Measurements from ENCODE around the gene NUDT17. TPM values are rescaled to one million over a fixed set of nuclear protein-coding genes. Genes with fewer than 3 reads are reported as not detected.

Gene NUDT17
- total RNA-seq, 1 donor from 2014 or later, result 3.3 TPM

GRCh38 chr1:145858901-145859490, 13.6 kb downstream of the NUDT17 start, which contains the start of gene PIAS3:
TSS of gene PIAS3 (minus strand) at chr1:145859081. CDS start at chr1:145858990, 91 bp downstream.
- FAIRE-seq (no peak), DNase-seq (ENCODE audit: low read depth) (peak; percentile 91)
- peaks cover 5% of the 10 kb centered on the region for H3K4me1 Mint-ChIP-seq (ENCODE audit: low read depth, unreplicated experiment)
- H3K27ac Mint-ChIP-seq (ENCODE audit: unreplicated experiment), result peak within 1 kb of the TSS; percentile 90
- H2AFZ ChIP-seq (ENCODE audit: low read depth, low read length), result peak within 1 kb of the TSS; percentile 92
- H3K4me3 ChIP-seq (ENCODE audit: insufficient read depth, low read depth, low read length), result peak within 1 kb of the TSS; percentile 96
- H3K36me3 Mint-ChIP-seq (ENCODE audit: low read depth, unreplicated experiment), result peaks cover 17% of the 10 kb centered on the region
- peaks cover 25% of the 10 kb centered on the region for H3K36me3 ChIP-seq (ENCODE audit: insufficient read depth, low read length)
- peaks cover 11% of the 10 kb centered on the region for H3K4me1 ChIP-seq (ENCODE audit: insufficient read depth, low read length)
- H3K27me3 Mint-ChIP-seq (ENCODE audit: low read depth, unreplicated experiment), result peaks cover 11% of the 10 kb centered on the region
- H4K20me1 ChIP-seq (ENCODE audit: insufficient read depth, low read length), result peaks cover 27% of the 10 kb centered on the region
- peak within 1 kb of the TSS; percentile 65 for H3K27ac ChIP-seq (ENCODE audit: low read depth, low read length)
- peak within 1 kb of the TSS; percentile 90 for H3K4me2 ChIP-seq (ENCODE audit: low read length)
- peaks cover 19% of the 10 kb centered on the region for H3K79me2 ChIP-seq (ENCODE audit: insufficient read depth, low read length)
- TF ChIP-seq EZH2 (IDR thresholded peaks at IDR 0.05; ENCODE audit: insufficient read depth, low read length), result no peak
- TF ChIP-seq, protein P1, sequence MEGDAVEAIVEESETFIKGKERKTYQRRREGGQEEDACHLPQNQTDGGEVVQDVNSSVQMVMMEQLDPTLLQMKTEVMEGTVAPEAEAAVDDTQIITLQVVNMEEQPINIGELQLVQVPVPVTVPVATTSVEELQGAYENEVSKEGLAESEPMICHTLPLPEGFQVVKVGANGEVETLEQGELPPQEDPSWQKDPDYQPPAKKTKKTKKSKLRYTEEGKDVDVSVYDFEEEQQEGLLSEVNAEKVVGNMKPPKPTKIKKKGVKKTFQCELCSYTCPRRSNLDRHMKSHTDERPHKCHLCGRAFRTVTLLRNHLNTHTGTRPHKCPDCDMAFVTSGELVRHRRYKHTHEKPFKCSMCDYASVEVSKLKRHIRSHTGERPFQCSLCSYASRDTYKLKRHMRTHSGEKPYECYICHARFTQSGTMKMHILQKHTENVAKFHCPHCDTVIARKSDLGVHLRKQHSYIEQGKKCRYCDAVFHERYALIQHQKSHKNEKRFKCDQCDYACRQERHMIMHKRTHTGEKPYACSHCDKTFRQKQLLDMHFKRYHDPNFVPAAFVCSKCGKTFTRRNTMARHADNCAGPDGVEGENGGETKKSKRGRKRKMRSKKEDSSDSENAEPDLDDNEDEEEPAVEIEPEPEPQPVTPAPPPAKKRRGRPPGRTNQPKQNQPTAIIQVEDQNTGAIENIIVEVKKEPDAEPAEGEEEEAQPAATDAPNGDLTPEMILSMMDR (IDR thresholded peaks at IDR 0.05; ENCODE audit: insufficient read depth, low read depth, low read length), result no peak
- H3K9ac ChIP-seq (ENCODE audit: low read length), result peak within 1 kb of the TSS; percentile 90
- H3K9me3 ChIP-seq (ENCODE audit: insufficient read depth, low read depth, low read length), result no peaks in the 10 kb centered on the region
- no peaks in the 10 kb centered on the region for H3K9me3 Mint-ChIP-seq (ENCODE audit: unreplicated experiment)
- no peaks in the 10 kb centered on the region for H3K27me3 ChIP-seq (ENCODE audit: insufficient read depth, low read length)
- H3K4me3 Mint-ChIP-seq (ENCODE audit: unreplicated experiment), result peak within 1 kb of the TSS; percentile 96

- no peaks in the 10 kb centered on the region for H3K9me3 Mint-ChIP-seq (ENCODE audit: unreplicated experiment)
- TF ChIP-seq, protein P1 (IDR thresholded peaks at IDR 0.05; ENCODE audit: insufficient read depth, low read depth, low read length), result no peak
- TF ChIP-seq EZH2 (IDR thresholded peaks at IDR 0.05; ENCODE audit: insufficient read depth, low read length), result no peak
- peak overlapping the region; percentile 96 for H3K4me3 Mint-ChIP-seq (ENCODE audit: unreplicated experiment)
- H3K36me3 Mint-ChIP-seq (ENCODE audit: low read depth, unreplicated experiment), result peaks cover 12% of the 10 kb centered on the region
- FAIRE-seq (no peak), DNase-seq (ENCODE audit: low read depth) (peak; percentile 71)
- peaks cover 11% of the 10 kb centered on the region for H3K27me3 Mint-ChIP-seq (ENCODE audit: low read depth, unreplicated experiment)
- peaks cover 27% of the 10 kb centered on the region for H4K20me1 ChIP-seq (ENCODE audit: insufficient read depth, low read length)
- H3K27ac Mint-ChIP-seq (ENCODE audit: unreplicated experiment), result peak overlapping the region; percentile 90
- peaks cover 19% of the 10 kb centered on the region for H3K79me2 ChIP-seq (ENCODE audit: insufficient read depth, low read length)
- peak overlapping the region; percentile 90 for H3K4me2 ChIP-seq (ENCODE audit: low read length)
- peak overlapping the region; percentile 90 for H3K9ac ChIP-seq (ENCODE audit: low read length)
- peaks cover 11% of the 10 kb centered on the region for H3K4me1 ChIP-seq (ENCODE audit: insufficient read depth, low read length)
- H3K4me3 ChIP-seq (ENCODE audit: insufficient read depth, low read depth, low read length), result peak overlapping the region; percentile 96
- peaks cover 5% of the 10 kb centered on the region for H3K4me1 Mint-ChIP-seq (ENCODE audit: low read depth, unreplicated experiment)
- peak overlapping the region; percentile 65 for H3K27ac ChIP-seq (ENCODE audit: low read depth, low read length)
- peak overlapping the region; percentile 92 for H2AFZ ChIP-seq (ENCODE audit: low read depth, low read length)
- H3K27me3 ChIP-seq (ENCODE audit: insufficient read depth, low read length), result no peaks in the 10 kb centered on the region
- peaks cover 20% of the 10 kb centered on the region for H3K36me3 ChIP-seq (ENCODE audit: insufficient read depth, low read length)
- H3K9me3 ChIP-seq (ENCODE audit: insufficient read depth, low read depth, low read length), result no peaks in the 10 kb centered on the region
Measured at GRCh38 chr1:145859491-145860023, 14.1 kb downstream of the NUDT17 start.

All from astrocyte (in vitro differentiated cells and primary cell).